HG03558 (cell line): ENCODE data around the gene VGF.

Experiments used
- ATAC-seq: cut with Tn5 transposase; IDR thresholded peaks from one replicate; pipeline ENCODE4 v1.9.1; 2021; ENCODE audit warnings: moderate number of reproducible peaks; ENCODE audit not compliant: unreplicated experiment; ENCODE audit errors: extremely low read depth

Gene VGF

GRCh38 chr7:101186844-101187428 is 21.6 kb upstream of the VGF start:
- ATAC-seq, result no peak

- ATAC-seq, result no peak
Measured at GRCh38 chr7:101186194-101186593, 20.8 kb upstream of the VGF start.

GRCh38 chr7:101185258-101185839 is 20.0 kb upstream of the VGF start:
- no peak for ATAC-seq

DNA sequence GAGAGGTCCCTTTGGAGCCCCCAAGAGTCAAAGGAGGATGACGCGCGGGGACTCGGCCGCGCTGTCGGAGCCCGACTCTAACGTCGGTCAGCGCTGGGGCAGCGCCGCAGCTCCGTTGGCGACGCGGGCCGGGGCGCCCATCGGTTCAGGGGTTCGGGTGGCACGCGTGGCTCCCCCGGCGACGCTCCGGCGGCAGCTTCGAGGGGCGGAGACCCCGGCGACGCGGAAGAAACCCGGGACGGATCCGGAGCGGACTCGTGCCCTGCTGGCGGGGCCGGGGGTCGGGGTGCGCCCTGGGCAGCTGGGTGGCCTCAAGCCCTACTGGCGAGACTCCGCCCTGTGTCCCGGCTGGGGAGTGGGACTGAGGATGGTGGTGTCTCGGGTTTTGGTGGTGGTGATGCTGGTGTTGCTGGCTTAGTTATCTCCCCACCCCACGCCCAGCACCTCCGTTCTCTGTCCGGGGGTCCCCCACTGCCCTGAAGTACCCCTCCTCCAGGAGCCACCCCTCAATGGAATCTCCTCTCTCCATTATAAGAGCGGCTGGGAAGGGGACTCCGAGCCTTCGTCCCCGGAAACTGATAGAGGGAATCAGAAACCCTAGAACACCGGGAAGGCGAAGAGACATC is 14.9 kb upstream of the VGF start, which contains the start of gene NAT16:
Gene NAT16, minus strand, starts transcription at position 164 of the 626 bp plus-strand sequence. CDS start 5,486 bp downstream, outside the sequence.
- no peak for ATAC-seq

GRCh38 chr7:101179713-101180112 is 14.3 kb upstream of the VGF start:
- ATAC-seq, result no peak

DNA sequence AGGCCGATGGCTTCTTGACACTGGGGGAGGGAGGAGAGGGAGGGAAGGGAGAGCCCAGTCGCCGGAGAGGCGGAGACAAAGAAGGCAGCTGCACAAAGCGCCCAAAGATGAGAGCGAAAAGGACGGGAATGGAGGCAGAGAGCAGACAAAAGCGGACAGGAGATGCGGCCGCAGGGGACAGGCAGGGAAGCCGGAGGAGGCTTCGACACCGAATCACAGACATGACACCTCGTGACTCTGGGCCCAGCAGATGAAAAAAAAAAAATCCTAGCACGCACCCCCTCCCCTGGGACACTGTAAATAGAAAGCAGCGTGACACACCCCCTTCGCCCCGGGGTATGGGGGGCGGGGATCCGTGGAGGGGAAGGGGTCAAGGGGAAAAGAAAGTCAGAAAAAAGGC is 13.7 kb upstream of the VGF start:
- no peak for ATAC-seq

DNA sequence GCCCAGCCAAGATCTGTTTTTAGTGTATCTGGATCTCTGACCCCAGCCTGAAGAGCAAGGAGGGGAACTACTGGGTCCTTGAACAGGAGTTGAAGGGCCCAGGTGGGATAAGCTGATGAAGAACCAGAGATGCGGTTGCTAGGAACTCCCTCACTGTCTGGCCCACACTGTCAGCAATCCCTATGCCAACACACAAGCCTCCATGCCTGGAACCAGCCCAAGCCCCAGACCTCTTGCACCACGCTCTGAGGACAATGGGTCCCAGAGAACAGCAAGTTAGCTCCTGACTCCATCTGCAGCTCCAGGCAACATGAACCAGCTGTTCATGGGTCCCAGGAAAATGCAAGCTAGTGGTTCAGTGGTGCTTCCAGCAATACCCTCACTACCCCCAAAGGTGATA is 12.3 kb upstream of the VGF start:
- no peak for ATAC-seq

- no peak for ATAC-seq
Measured at GRCh38 chr7:101175664-101176063, 10.3 kb upstream of the VGF start.

DNA sequence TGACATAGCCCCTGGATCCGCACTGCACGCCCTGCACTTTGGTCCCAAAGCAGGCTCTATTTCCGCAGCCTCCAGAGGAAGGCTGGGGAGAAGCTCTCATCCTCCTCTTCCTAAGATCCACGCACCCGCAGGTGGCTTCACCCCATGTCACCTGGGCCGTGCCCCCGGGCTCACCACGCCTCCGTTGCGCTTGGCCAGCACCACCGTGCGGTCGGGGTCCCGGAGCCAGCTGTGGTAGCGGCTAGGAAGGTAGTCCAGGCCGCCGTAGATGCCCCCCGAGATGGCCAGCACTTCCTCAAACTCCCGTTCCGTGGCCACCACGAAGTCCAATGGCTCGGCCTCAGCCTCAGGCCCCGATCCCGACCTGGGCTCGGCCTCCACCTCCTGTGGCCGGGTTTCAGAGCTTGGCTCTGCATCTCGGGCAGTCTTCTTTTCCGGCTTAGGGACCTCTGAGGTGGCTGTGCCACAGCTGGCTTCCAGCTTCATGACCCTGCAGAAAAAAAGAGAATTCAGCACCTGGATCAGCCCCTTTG is 9.0 kb upstream of the VGF start:
- ATAC-seq, result no peak

DNA sequence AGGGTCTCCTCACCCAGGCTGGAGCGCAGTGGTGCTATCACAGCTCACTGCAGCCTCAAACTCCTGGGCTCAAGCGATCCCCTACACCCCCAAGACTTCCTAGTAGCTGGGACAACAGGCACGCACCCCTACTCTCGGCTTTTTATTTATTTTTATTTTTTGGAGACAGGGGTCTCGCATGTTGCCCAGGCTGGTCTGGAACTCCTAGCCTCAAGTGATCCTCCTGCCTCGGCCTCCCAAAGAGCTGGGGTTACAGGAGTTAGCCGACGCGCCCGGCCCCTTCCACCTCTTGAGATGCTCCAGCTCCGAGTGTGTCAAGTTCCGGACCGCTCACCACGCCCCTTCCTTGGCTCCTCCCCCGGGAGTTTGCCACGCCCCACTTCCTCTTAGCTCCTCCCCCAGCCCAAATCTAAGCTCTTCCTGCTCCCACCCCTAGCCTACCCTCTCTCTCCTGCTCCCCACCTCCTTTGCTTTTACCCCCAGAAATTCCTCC is 8.4 kb upstream of the VGF start:
- no peak for ATAC-seq

DNA sequence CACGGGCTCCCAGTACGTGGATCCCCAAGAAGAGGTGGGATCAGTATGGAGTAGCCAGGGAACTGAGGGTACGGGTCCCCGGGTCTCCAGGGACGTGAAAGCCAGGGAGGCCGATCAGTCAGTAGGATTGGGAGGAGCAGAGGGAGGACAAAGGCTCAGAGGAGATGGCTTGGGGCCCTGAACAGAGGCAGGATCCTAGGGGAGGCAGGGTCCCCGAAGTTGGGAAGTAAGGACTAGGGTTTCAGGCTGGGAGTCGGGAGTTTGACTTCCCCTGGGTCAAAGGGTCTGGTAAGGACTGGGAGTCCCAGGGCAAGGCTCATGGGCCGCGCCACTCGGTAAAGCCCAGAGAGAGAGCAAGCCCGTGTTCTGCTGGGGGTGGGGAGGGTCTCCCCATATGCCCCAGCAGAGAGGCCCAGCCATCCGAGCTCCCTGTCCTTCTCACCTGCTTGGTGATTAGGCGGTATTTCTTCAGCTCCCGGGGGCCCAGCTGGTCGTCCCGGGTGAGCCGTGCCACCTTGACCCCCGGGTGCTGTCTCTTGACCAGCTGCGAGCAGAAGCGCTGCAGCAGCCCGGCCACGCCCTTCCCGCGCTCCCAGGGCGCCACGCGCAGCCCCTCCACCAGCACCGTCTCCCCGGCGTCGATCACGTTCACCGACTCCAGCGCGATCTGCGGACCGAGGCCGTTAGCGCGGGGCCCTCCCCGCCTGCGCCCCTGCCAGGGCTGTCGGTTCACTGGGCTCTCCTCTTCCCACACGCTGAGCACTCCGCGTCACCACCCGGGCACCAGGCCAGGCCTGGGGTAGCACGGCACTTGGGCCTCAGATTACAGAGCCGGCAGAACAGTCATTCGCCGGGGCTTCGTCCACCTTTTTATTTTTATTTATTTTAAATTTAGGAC is 7.7 kb upstream of the VGF start:
- ATAC-seq, result no peak

DNA sequence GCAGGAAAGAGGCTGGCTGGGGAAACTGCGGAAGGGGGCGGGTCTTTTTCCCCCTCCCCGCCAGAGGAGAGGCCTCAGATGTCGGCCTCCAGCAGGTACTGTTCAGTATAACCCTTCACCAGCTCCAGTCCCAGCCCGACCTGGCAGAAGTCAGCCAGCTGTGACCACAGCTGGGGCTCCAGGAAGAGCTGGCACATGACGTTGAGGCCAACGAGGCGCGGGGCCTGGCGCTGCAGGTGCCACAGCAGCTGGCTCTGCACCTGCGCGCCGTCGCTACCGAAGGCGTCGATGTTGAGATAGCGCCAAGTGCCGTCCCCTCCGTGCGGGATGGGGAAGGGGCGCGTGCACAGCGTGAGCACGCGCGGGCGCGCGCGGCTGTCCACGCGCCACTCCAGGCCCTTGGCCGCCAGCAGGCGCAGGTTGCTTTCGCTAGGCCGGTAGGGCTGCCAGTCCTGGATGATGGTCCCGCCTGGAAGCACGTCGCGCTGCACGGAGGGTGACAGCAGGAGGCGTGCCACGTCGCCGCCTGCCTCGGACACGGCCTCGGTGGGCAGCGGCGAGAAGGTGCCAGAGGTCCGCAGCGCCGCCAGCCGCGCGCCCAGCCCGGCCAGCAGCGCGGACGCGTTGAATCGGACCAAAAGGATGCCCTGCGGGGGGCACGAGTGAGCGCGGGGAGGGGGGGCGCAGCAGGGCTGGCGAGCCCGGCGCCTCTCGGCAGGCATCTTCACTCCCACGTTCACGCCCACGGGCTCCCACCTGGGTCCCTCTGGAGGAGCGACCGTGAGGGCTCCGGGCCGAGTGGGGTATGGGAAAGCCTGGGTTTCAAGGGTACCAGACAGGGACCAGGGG is 6.9 kb upstream of the VGF start:
- ATAC-seq, result no peak

DNA sequence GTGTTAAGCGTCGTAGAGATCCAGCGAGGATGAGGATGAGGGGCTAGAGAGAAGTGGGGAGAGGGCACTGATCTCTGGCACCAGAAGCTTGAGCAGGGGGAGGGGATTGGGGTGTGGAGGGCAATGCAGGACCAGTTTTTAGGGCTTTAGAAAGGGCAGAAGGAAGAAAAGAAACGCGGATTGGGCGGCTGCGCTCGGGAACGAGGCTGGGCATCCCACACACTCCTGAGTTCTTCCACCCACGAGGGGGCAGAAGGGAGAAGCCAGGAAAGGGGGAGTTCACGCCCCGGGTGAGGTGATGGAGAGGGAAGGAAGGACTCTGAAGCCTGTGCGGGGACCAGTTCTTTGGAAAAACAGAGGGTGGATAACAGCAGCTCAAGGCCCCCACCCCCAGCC is 6.1 kb upstream of the VGF start:
- no peak for ATAC-seq

DNA sequence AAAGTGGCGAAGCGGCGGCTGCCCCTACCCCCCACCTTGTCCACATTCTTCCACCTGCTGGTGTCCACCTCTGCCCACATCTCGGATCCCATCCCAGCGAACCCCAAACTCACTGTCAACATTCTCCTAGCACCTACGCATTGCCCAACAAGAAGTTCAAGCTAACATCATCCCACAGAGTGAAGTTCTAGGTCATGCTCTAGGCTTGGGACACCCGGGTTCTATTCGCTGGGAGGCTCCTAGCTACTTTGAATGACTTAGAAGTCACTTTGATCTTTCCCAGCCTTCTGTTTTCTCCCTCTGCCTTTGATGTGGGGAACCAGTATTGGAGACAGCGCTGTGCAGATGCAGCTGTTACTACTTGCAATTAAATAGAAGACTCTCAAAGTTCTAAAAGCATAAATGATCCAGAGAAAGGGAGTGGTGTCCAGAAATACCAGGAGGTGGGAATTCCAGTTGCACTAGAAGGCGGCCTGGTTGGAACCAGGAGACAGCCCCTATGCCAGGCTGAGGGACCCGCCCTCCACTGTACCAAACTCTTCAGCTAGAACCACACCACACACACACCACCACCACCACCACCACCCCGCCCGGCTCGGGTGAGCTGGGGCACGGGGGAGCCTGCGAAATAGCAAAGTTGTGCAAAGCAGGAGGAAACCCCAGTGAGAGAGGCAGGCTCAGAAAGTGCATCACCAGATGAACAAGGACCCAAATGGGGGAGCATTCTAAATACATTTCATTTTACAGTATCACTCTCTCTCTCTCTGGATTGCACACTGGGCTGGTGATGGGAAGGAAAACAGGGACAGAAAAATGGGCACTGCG is 5.5 kb upstream of the VGF start:
- ATAC-seq, result no peak

GRCh38 chr7:101169838-101170551 is 4.6 kb upstream of the VGF start:
- ATAC-seq, result no peak

DNA sequence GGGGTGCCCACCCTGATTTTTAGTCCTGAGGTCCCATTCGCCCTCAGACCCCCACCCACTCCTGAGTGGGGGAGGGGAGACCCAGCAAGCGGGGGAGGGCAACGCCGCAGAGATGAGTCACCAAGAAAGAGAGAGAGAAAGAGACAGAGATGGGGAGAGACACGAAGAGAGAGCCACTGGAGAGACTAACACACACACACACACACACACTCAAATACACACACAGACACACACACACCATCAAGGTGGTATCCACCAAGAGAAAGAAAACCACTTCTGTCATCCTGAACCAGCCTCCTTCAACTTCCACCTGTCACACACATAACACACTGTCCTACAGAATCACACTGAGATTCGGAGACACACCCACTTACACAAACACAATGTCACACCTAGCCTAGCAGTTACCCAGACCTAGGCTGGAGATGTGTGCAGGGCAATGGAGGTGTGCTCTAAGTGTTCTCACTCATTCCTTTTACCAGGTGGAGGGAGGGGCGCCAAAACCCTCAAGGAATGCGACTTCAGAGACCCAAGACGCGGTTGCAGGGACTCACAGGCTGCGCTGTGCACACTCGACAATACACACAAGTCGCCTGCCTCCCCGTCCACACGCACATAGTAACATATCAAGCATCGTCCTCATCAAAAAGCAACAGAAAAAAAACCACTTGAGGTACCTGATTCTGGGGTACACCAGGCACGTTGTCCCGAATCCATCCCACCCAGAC is 3.9 kb upstream of the VGF start:
- no peak for ATAC-seq

GRCh38 chr7:101168412-101169049 is 3.2 kb upstream of the VGF start:
- no peak for ATAC-seq
